Progenitor cell of endocrine pancreas (in vitro differentiated cells): ENCODE measurements around the gene TUBGCP6. TPM values are rescaled to one million over a fixed set of nuclear protein-coding genes. Genes with fewer than 3 reads are reported as not detected.

ENCODE experiments used
- DNase-seq: peaks from one replicate; pipeline ENCODE4 v3.0.0; 2021; ENCODE audit warnings: low spot score; ENCODE audit not compliant: unreplicated experiment
- H3K27ac Mint-ChIP-seq: 2 replicates; pipeline ENCODE4 v1.8.0; 2021; ENCODE audit warnings: mild to moderate bottlenecking, moderate library complexity, mixed read lengths
- H3K27me3 Mint-ChIP-seq: 2 replicates; pipeline ENCODE4 v1.8.0; 2021; ENCODE audit warnings: mixed read lengths
- H3K36me3 Mint-ChIP-seq: 2 replicates; pipeline ENCODE4 v1.8.0; 2022; ENCODE audit warnings: mixed read lengths; ENCODE audit not compliant: insufficient read depth
- H3K4me1 Mint-ChIP-seq: 2 replicates; pipeline ENCODE4 v1.8.0; 2021; ENCODE audit warnings: low read depth, mixed read lengths
- H3K4me3 Mint-ChIP-seq: 2 replicates; pipeline ENCODE4 v1.8.0; 2021; ENCODE audit warnings: low read depth, mild to moderate bottlenecking, moderate library complexity, mixed read lengths
- H3K9me3 Mint-ChIP-seq: 2 replicates; pipeline ENCODE4 v1.8.0; 2021; ENCODE audit warnings: low read depth, mixed read lengths
- CTCF ChIP-seq: fragments of 200-600 bp; sonication (generic); IDR thresholded peaks from one replicate; pipeline ENCODE4 v1.5.0; 2021; ENCODE audit warnings: antibody characterized with exemption, mild to moderate bottlenecking; ENCODE audit not compliant: unreplicated experiment
- total RNA-seq: library from RNA; stranded (reverse); gene quantifications from 2 replicates; pipeline ENCODE4 v1.2.1, GENCODE V29; 2021

TUBGCP6 gene
- total RNA-seq, 1 donor from 2014 or later, result 70.9 TPM

DNA sequence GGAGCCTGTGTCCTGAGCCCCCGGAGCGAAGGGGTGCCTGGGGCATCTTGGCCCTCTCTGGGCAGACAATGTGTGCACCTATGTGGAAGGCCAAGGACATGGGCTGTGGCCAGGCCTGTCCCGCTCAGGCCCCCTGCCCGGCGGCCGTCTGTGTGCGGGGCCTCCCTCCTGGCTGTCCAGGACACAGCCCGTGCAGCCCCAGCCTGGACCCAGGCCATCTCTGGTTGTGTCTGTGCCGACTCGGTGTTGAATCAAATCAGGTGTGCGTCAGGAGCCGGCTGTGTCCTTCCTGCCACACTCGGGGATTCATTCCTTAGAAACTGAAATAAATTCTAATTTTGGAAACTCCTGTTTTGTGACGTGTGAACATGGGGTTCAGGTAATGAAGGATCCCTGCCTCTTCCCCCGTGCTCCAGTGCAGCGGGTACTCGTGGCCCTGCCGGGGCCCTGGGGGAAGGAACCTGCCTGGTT, 45.5 kb downstream of the TUBGCP6 start:
- peak overlapping the region; percentile 29 for H3K27ac Mint-ChIP-seq
- no peak for DNase-seq

GRCh38 chr22:50198624-50199017, 46.2 kb downstream of the TUBGCP6 start:
- Mint-ChIP-seq H3K27ac (no peak overlapping the region), H3K4me3 (no peak overlapping the region), H3K4me1 (peaks cover 8% of the 10 kb centered on the region), H3K9me3 (no peaks in the 10 kb centered on the region), H3K27me3 (no peaks in the 10 kb centered on the region), H3K36me3 (peaks cover 7% of the 10 kb centered on the region)
- TF ChIP-seq CTCF, result no peak
- DNase-seq, result no peak

More for the DNA sequence above, 45.5 kb downstream of the TUBGCP6 start:
- Mint-ChIP-seq H3K27me3 (no peaks in the 10 kb centered on the region), H3K36me3 (peaks cover 9% of the 10 kb centered on the region), H3K4me3 (peak overlapping the region; percentile 69), H3K9me3 (no peaks in the 10 kb centered on the region), H3K4me1 (peaks cover 8% of the 10 kb centered on the region)
- no peak for TF ChIP-seq CTCF

GRCh38 chr22:50197856-50198623, 46.8 kb downstream of the TUBGCP6 start:
- Mint-ChIP-seq H3K9me3 (no peaks in the 10 kb centered on the region), H3K27ac (no peak overlapping the region), H3K4me3 (no peak overlapping the region), H3K4me1 (peaks cover 8% of the 10 kb centered on the region), H3K27me3 (no peaks in the 10 kb centered on the region), H3K36me3 (peaks cover 2% of the 10 kb centered on the region)
- TF ChIP-seq CTCF, result no peak
- DNase-seq, result no peak

DNA sequence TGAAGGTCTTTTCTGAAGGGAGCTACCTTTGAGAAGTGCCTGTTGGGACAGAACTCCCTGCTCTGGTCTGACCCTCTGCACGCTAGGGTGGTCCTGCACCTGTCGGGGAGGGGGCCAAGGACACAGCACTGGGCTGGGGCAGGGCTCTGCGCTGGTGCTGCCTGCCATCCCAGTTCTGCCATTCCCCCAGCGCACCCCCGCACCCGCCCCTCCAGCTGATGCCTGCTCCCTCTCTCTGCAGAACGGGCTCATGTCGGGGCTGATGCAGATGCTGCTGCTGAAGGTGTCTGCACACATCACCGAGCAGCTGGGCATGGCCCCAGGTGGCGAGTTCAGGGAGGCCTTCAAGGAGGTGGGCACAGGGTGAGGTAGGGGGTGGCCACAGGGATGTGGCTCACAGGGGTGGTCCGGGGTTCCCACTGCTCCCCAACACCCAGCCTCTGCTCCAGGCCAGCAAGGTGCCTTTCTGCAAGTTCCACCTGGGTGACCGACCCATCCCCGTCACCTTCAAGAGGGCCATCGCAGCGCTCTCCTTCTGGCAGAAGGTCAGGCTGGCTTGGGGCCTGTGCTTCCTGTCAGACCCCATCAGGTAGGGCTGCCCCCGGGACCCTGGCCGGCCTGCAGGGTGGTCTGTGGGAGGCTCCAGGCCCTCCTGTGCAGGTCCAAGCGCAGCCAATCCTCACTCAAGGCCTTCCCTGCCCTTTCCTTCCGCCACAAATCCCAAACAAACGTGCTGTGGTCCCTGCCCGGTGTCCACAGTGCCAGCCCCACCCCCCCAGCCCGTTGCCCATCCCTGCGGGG, 47.6 kb downstream of the TUBGCP6 start:
- Mint-ChIP-seq H3K27me3 (no peaks in the 10 kb centered on the region), H3K4me3 (no peak overlapping the region), H3K27ac (no peak overlapping the region), H3K9me3 (no peaks in the 10 kb centered on the region), H3K36me3 (no peaks in the 10 kb centered on the region), H3K4me1 (peaks cover 4% of the 10 kb centered on the region)
- DNase-seq, result no peak
- no peak for TF ChIP-seq CTCF

- DNase-seq, result no peak
- TF ChIP-seq CTCF, result no peak
- Mint-ChIP-seq H3K4me3 (no peak overlapping the region), H3K36me3 (no peaks in the 10 kb centered on the region), H3K9me3 (no peaks in the 10 kb centered on the region), H3K27ac (no peak overlapping the region), H3K4me1 (no peaks in the 10 kb centered on the region), H3K27me3 (no peaks in the 10 kb centered on the region)
These were observed 48.6 kb downstream of the TUBGCP6 start for GRCh38 chr22:50196256-50196655.
